ENCODE results near the gene HTT. TPM values are rescaled to one million over a fixed set of nuclear protein-coding genes. Genes with fewer than 3 reads are reported as not detected.
A peak's percentile ranks its signal among the peaks of the same experiment; 100 is the strongest.

Gene HTT
- total and polyA plus RNA-seq, 2 of the 13 experiments (the other 11 are each of a cell fraction or from before 2014, with no cell fraction given) = 17.5 to 19.5 TPM

DNA sequence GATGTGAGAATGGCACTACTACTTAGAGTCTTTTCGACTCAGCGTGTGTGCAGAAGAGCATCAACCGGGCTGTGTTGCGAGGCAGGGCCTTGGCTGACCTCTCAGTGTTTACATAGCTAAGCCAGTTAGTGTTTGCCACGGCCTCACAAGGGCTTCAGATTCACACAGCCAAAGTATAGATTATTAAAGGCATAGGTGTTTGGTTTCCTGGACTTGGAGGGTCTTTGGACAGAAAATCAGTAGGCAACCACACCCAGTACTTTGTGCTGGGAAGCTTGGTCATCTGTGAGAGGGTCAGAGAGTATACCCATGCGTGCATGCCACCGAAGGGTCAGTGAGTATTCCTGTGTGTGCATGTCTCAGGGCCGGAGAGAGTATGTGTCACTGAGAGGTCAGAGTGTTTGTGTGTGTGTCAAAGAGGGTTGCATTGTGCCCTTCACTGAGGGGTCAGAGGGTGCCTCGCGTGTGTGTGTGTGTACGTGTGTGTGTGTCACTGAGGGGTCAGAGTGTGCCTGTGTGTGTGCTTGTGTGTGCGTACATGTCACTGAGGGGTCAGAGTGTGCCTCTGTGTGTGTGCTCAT, 104.7 kb downstream of the HTT start (continued):
- TF ChIP-seq STAT6 (CRISPR knock-in tag; IDR thresholded peaks at IDR 0.05; ENCODE audit: borderline replicate concordance) (no peak), STAG1 (CRISPR knock-in tag; IDR thresholded peaks at IDR 0.05) (no peak), FOXP1 (IDR thresholded peaks at IDR 0.05) (no peak), FOXP1 (CRISPR knock-in tag; IDR thresholded peaks at IDR 0.05) (no peak; the same call in 1 of the 2 replicates), ZNF333 (CRISPR knock-in tag; IDR thresholded peaks at IDR 0.05; ENCODE audit: borderline replicate concordance) (no peak), HCFC1 (IDR thresholded peaks at IDR 0.05; ENCODE audit: low read depth, low read length) (no peak), TSC22D2 (CRISPR knock-in tag; IDR thresholded peaks at IDR 0.05; ENCODE audit: borderline replicate concordance) (no peak), ZNF235 (CRISPR knock-in tag; IDR thresholded peaks at IDR 0.05; ENCODE audit: borderline replicate concordance) (no peak), DNMT3B (CRISPR knock-in tag; conservative IDR thresholded peaks at IDR 0.05) (no peak), NKX3-1 (CRISPR knock-in tag; IDR thresholded peaks at IDR 0.05) (no peak), MXD4 (CRISPR knock-in tag; IDR thresholded peaks at IDR 0.05) (no peak), KLF11 (CRISPR knock-in tag; IDR thresholded peaks at IDR 0.05) (no peak), ZNF446 (CRISPR knock-in tag; IDR thresholded peaks at IDR 0.05) (no peak), RORA (CRISPR knock-in tag; IDR thresholded peaks at IDR 0.05) (no peak), SATB2 (CRISPR knock-in tag; IDR thresholded peaks at IDR 0.05) (no peak), ZNF263 (CRISPR knock-in tag; IDR thresholded peaks at IDR 0.05) (no peak), KLF16 (CRISPR knock-in tag; IDR thresholded peaks at IDR 0.05) (no peak), ZNF691 (CRISPR knock-in tag; IDR thresholded peaks at IDR 0.05; ENCODE audit: borderline replicate concordance, low read depth) (no peak), SMAD1 (CRISPR knock-in tag; IDR thresholded peaks at IDR 0.05; ENCODE audit: borderline replicate concordance, low read depth) (no peak), SP140L (CRISPR knock-in tag; IDR thresholded peaks at IDR 0.05; ENCODE audit: borderline replicate concordance) (no peak), RFX1 (IDR thresholded peaks at IDR 0.05) (no peak), SRY (CRISPR knock-in tag; IDR thresholded peaks at IDR 0.05) (no peak), HOXA5 (CRISPR knock-in tag; IDR thresholded peaks at IDR 0.05) (no peak)
- TF ChIP-seq, protein P1, sequence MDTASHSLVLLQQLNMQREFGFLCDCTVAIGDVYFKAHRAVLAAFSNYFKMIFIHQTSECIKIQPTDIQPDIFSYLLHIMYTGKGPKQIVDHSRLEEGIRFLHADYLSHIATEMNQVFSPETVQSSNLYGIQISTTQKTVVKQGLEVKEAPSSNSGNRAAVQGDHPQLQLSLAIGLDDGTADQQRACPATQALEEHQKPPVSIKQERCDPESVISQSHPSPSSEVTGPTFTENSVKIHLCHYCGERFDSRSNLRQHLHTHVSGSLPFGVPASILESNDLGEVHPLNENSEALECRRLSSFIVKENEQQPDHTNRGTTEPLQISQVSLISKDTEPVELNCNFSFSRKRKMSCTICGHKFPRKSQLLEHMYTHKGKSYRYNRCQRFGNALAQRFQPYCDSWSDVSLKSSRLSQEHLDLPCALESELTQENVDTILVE (CRISPR knock-in tag; IDR thresholded peaks at IDR 0.05) = no peak
- TF ChIP-seq, protein P2, sequence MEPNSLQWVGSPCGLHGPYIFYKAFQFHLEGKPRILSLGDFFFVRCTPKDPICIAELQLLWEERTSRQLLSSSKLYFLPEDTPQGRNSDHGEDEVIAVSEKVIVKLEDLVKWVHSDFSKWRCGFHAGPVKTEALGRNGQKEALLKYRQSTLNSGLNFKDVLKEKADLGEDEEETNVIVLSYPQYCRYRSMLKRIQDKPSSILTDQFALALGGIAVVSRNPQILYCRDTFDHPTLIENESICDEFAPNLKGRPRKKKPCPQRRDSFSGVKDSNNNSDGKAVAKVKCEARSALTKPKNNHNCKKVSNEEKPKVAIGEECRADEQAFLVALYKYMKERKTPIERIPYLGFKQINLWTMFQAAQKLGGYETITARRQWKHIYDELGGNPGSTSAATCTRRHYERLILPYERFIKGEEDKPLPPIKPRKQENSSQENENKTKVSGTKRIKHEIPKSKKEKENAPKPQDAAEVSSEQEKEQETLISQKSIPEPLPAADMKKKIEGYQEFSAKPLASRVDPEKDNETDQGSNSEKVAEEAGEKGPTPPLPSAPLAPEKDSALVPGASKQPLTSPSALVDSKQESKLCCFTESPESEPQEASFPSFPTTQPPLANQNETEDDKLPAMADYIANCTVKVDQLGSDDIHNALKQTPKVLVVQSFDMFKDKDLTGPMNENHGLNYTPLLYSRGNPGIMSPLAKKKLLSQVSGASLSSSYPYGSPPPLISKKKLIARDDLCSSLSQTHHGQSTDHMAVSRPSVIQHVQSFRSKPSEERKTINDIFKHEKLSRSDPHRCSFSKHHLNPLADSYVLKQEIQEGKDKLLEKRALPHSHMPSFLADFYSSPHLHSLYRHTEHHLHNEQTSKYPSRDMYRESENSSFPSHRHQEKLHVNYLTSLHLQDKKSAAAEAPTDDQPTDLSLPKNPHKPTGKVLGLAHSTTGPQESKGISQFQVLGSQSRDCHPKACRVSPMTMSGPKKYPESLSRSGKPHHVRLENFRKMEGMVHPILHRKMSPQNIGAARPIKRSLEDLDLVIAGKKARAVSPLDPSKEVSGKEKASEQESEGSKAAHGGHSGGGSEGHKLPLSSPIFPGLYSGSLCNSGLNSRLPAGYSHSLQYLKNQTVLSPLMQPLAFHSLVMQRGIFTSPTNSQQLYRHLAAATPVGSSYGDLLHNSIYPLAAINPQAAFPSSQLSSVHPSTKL (CRISPR knock-in tag; IDR thresholded peaks at IDR 0.05) = peak; percentile 32; the same call in 1 of the 2 replicates

Measured in HepG2 (cell line).